Stimulated activated naive CD8-positive, alpha-beta T cell treated with anti-CD3 and anti-CD28 coated beads, Interleukin-15, Interleukin-2, amounts not matched to agents 100 U/mL and 50 U/mL, for 24 hours (primary cell): Measurements from ENCODE around the gene GIMAP4.
"Not testable (repeated sequence)": the region's sequence is repeated elsewhere in the genome, so short reads cannot be mapped to it uniquely, and the experiment has no call there.

Experiments used
- ATAC-seq: fragments of 150-1000 bp; cut with Tn5 transposase; one replicate; pipeline ENCODE4 v1.10.0; 2021
- DNase-seq: peaks from one replicate; pipeline ENCODE4 v3.0.0; 2021

GIMAP4 gene

GRCh38 chr7:150580638-150581394 is 13.6 kb downstream of the GIMAP4 start:
- no peak for DNase-seq
- ATAC-seq, result no peak

GRCh38 chr7:150585199-150585598 is 18.0 kb downstream of the GIMAP4 start:
- DNase-seq (no peak), ATAC-seq (no peak)

GRCh38 chr7:150586068-150586784 is 19.0 kb downstream of the GIMAP4 start:
- no peak for DNase-seq
- ATAC-seq, result peak; percentile 94

- DNase-seq (no peak), ATAC-seq (peak; percentile 81)
Observed at GRCh38 chr7:150586785-150587152, 19.6 kb downstream of the GIMAP4 start.

- ATAC-seq (no peak), DNase-seq (no peak)
Observed at GRCh38 chr7:150587551-150587950, 20.4 kb downstream of the GIMAP4 start.

GRCh38 chr7:150594805-150595204 is 27.6 kb downstream of the GIMAP4 start:
- ATAC-seq (no peak), DNase-seq (no peak)

GRCh38 chr7:150595361-150595760 is 28.2 kb downstream of the GIMAP4 start:
- DNase-seq (no peak), ATAC-seq (no peak)

- DNase-seq, ATAC-seq: not testable (repeated sequence)
Observed at GRCh38 chr7:150603600-150603999, 36.4 kb downstream of the GIMAP4 start.

- ATAC-seq (no peak), DNase-seq (no peak)
Observed at GRCh38 chr7:150610233-150610632, 43.0 kb downstream of the GIMAP4 start.

GRCh38 chr7:150612925-150613324 is 45.7 kb downstream of the GIMAP4 start:
- ATAC-seq (no peak), DNase-seq (no peak)

- DNase-seq, result no peak
- no peak for ATAC-seq
Observed at GRCh38 chr7:150613880-150614279, 46.7 kb downstream of the GIMAP4 start.

- not testable (repeated sequence) for DNase-seq, ATAC-seq
Observed at GRCh38 chr7:150614426-150614825, 47.2 kb downstream of the GIMAP4 start.

- not testable (repeated sequence) for ATAC-seq, DNase-seq
Observed at GRCh38 chr7:150615221-150615755, 48.1 kb downstream of the GIMAP4 start.

GRCh38 chr7:150620061-150620460 is 52.9 kb downstream of the GIMAP4 start:
- DNase-seq, result no peak
- no peak for ATAC-seq

- DNase-seq (no peak), ATAC-seq (peak; percentile 45)
Observed at GRCh38 chr7:150620617-150621371, 53.6 kb downstream of the GIMAP4 start.

- ATAC-seq, result peak; percentile 44
- no peak for DNase-seq
Observed at GRCh38 chr7:150621376-150621775, 54.2 kb downstream of the GIMAP4 start.
